GM19455 (cell line): ENCODE results near the gene TBC1D8.

Experiments used
- ATAC-seq: cut with Tn5 transposase; IDR thresholded peaks from one replicate; pipeline ENCODE4 v1.9.1; 2021; ENCODE audit not compliant: unreplicated experiment

Gene TBC1D8

DNA sequence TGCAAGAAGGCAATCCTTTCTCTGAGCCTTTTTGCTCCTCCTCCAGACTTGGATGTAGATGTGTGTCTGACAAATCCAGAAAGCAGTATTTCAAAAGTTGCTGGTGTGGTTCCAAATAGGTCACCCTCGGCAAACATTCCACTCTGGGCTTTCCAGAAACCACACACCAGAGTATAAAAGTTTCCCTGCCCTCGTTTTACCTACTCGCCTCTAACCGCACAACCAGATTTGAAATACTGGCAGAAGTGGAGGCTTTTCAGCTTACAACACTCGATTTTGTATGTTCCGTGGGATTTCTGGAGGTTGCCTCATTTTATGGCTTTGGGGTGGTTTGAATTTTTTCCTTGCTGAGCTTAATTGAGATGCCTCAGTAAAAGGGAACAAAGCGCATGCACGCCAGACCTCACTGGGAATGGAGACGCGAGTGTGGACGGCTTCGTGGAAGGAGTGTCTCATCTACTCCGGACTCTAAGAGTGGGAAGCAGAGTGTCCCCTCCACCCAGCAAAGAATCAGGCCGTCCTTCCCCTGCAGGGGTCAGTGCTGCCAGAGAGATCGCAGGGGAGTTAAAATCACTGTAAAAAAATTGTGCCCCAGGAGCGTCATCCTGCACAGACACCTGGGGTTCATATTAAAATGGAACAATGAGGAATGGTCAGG lies 193.1 kb downstream of the TBC1D8 start:
- ATAC-seq = no peak
